Fibroblast of gingiva (primary cell): ENCODE data around the gene C11orf65.

Experiments
- DNase-seq: peaks from one replicate; pipeline ENCODE4 v3.0.0-alpha.2; 2011; ENCODE audit warnings: low read depth

C11orf65 gene, protein sequence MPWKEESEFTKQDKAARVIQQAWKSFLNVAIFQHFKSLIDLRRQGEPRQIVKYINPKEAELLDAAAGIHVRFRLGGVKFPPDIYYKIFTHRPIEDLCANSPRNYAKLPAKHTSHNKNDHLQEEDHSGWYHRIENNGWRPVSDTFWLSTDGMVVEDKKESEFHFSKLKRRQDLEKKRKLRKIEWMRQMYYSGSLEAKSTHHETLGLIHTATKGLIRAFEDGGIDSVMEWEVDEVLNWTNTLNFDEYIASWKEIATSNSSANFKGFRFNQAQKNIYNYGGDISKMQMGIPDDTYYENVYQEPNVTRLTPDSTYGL

DNA sequence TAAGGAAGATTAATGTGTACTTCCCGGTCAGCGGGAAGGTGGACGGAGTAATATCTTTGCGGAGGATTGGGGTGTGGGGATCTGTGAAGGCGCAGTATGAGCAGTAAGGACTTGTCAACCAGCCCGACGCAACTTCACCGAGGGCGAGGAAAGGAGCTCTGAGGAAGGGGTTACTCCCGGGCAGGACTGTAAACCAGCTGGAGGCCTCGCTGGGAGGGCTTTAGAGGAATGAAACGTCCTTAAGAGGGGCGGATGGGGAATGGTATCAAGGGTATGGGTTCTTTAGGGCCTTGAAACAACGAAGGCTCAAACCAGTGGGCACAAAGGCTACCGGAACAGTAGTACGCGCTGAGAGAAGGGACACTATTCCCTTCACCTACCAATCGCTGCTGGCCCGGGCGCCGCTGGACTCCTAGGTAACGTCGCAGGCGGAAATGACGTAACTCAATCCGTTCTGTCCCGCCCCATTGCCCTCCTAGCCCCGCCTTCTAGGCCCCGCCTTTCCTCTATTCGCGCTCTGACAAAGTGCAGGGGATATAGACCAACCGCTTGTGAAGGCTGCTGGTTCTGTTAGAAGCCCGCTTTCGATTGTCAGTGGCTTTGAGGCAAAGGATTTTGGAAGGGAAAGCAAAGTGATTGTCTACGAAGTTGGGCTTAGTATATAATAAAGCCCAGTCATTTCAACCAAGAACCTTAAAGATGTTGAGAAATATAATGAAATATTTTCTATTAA lies at the start of gene C11orf65:
Gene C11orf65, minus strand, starts transcription at position 439 of the 733 bp plus-strand sequence. CDS start 5,970 bp downstream, outside the sequence.
- DNase-seq, result peak; percentile 95

DNA sequence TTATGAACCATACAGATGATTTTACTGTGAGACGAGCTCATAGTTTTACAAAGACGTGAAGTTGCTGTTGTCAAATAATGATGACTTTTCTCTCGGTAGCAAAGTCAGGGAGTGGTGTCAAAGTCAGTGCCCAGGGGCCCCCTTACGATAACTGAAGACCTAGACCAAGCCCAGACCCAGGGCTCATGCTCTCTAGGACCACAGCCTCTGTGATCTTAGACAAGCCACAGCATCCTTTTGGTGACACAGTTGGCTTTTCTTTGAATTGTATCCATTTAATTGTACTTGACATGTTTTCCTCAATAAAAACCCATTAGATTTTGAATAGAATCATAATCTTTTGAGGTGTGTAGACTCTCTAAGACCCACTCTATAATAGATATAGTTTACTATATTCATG lies 48.8 kb upstream of the C11orf65 start:
- DNase-seq, result no peak

DNA sequence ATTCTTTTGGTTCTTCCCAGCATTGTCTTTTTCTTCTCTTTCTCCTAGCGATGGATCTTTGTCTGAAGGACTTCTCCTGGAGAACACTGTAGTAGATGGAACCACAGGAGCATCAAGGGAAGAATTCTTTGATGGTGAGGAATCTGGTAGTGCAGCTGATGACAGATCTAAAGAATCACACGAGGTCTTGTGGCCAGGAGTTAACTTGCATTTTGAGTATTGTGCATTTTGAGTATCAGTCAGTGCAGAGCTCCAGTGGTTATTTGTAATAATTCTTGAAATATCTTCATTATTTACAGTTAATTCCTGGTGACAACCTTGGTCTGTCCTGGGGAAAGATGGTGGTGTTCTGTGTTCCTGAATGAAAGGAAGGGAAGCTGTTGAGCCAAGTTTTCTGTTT lies 45.4 kb upstream of the C11orf65 start:
- DNase-seq, result no peak

DNA sequence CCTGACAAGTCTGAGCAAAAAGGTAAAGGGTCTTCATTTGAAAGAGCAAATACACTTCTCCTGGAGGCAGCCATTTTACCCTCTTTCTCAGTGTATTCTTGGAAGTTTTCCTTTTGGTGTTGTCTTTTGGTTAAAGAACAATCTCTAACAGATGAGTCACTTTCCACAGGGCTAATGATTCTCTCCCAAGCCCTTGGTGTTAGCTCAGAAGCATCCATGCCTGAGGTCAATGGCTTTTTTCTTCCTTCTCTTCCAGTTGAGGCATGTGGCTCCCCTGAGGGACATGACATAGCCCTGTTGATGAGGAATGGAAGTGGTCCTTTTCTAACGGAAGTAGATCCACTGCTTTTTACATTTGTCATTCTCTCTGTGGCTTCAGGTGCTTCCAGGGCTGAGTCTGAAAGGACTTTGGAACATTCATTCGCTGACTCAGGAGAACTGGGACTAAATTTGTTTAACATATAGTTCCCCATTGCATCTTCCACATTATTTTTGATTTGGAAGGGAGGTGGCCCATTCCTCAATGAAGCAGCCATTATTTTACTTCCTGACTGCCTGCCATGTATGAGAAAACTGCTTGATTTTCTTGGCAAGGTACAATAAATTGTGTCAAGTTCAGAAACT lies 44.6 kb upstream of the C11orf65 start:
- peak; percentile 42 for DNase-seq

DNA sequence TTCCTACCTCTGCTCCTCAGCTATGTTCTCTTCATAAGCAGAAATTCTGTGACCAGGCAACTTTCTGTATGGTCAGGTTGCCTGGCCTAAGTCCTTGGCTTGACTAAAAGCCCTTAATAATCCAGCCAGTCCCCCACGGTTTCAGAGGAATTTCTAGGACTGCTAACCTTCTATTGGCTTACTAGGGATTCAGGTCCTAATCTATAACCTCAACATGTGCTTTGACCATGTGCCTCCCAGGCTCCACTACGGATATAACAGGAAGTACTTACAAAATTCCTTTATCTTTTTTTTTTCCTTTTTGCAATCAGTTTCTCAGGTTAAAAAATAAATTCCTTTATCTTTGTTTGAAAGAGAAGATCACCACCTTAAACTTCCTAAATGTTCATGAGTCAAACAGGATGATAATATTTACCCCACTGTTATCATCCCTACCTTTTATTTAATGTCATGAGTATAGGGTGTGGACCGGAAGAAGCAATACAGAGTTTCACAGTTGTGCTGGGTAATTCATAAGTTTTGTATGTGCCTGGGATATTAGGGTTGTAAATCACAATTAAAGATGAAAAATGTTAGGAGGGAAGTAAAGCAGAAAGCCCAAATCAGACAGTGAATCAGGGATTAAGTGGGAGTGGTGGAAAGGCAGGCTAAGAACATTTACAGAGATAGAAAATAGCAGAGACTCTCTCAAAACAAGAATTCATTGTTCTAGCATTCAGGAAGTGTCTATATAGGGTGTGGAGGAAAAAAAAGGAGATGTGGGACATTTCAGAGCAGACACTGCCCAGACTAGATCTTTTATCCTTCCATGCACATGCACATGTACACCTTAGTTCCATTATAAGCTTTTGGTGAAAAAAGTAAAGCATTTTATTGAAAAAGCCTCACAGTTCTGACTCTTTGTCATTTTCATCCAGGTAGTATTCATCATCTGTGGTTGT lies 41.6 kb upstream of the C11orf65 start:
- DNase-seq, result no peak

DNA sequence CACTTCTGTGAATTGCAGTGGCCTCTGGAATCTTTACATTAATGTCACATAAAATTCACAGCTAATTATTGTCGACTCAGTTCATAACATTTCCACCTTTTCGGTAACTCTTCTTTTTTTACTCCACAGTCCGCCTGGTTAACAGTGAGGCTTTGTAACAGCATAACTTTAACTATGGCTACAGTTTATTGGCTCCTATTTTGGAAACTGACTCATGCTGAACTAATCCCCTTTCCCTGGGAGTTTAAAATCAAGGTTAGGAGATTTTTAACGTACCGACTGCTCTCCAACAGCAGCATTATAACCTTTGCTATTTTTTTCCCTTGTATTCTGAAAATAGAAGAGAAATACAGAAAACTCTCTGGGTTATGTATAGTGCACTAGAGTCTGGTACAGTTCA lies 34.1 kb upstream of the C11orf65 start:
- no peak for DNase-seq

DNA sequence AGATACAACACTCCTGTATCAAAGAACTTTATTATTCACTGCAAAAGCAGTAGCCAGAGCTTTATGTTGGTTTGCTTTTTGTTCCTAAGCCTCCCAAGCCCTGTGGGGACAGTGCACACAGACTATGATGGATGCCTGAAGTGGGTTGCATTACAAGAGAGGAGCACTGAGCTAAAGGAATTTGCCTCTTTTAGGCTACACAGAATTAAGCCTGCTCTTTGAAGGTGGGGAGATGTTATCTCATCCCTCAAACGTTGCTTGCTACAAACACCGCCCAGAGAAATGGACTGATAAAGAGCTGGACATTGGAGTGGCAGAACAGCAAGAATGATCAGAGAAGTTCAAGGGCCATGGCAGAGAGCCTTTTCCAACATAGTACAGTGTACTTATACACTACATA lies 33.4 kb upstream of the C11orf65 start:
- no peak for DNase-seq

DNA sequence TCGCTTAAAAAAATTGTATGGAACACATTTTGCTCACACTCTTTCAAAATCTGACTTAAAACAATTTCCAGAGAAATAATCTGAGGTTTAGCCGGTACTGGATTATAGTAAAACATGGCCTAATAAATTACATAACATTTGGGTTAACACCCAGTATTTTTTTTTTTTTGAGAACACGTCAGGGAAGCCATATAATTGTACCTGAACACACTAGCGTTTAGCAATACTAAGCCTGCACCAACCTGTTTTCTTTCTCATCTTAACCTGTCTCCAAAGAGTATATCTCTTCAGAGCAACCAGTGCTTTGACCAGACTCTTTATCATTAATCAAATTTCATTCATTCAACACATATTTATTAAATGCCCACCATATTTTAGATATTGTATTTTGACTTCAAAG lies 32.8 kb upstream of the C11orf65 start:
- no peak for DNase-seq

DNA sequence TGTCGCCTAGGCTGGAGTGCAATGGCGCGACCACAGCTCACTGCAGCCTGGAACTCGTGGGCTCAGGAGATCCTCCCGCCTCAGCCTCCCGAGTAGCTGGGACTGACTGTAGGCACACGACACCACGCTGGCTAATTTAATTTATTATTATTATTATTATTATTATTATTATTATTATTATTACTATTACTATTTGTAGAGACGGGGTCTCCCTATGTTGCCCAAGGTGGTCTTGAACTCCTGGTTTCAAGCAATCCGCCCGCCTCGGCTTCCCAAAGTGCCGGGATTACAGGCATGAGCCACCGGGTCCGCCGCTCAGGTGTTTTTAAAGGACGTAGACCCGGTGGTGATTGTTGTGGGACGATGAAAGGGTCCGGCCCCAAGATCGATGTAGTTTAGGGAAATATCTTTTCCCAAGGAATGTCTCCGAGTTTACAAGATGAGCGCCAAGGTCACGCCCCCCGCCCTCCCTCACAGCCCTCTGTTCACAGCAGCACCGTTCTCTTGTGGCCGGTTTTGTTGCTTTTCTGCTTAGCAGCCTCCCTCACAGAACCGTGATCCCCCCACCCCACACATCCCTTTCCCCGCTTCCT lies 31.6 kb upstream of the C11orf65 start:
- no peak for DNase-seq

DNA sequence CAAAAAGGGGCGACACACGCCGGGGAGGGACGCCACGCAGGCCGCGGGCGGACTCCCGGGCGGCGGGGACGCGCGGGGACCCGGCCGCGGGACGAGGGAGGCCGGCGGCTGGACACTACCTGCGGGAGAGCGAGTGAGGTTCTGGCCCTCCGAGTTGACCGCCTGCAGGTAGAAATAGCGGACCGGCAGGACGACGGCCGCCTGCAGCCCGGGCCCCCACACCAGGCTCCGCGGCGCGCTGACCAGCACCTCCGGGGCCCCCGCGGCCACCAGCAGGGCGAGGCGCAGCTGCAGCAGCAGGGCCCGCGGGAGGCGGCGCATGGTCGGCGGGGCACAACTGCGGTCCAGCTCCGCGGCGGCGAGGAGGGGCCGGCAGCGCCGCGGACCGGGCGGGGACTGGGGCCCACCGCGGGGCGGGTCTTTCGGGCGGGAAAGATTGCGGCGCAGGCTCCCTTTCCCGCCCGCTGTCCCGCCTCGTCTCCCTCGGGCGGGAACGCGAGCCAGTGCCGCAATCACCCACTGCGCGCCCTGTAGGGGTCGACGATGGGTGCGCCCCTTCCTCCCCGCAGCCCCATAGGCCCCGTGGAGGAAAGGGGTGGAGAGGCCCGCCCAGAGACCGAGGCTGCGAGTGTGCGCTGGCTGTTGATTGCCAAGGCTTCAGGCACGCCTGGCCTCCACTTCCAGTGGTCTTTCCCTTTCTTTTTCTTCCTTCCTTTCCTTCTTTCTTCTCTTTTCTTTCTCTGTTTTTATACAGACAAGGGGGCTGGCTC lies 30.9 kb upstream of the C11orf65 start, which contains the start of gene POGLUT3:
Gene POGLUT3, minus strand, starts transcription at position 339 of the 770 bp plus-strand sequence. Its CDS starts 18 bp downstream, at position 321.
- peak; percentile 49 for DNase-seq

DNA sequence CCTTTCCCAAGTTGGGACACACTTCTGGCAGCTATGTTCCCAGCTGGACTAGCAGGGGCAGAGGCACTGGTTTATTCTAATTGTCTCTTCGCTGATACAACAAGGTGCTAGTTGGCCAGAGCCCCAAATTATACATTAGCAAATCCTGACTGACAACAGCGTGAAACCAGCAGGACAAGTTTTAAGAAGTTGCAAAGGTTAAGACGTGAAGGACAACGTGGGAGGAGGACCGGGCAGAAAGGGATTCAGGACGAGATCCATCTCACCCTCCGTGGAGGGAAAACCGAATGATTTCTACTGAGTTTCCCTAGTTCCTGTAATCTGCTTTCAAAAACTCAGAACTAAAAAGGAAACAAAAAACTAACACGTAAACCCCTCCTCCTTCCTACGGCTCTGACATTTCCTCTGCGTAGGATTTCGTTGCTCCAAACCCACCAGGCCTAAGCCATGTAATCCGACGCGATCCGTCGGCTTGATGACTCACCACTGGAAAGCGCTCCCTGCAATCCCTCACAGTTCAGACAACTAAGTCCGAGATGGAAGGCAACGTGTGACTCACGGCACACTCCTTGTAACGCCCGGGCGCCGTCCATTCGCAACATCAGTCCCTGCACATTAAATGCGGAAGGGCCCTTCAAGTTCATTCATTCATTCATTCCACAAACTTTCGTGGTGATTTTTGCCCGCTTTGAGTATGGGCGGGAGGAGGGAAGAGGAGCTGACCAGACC lies 30.2 kb upstream of the C11orf65 start:
- peak; percentile 98 for DNase-seq

DNA sequence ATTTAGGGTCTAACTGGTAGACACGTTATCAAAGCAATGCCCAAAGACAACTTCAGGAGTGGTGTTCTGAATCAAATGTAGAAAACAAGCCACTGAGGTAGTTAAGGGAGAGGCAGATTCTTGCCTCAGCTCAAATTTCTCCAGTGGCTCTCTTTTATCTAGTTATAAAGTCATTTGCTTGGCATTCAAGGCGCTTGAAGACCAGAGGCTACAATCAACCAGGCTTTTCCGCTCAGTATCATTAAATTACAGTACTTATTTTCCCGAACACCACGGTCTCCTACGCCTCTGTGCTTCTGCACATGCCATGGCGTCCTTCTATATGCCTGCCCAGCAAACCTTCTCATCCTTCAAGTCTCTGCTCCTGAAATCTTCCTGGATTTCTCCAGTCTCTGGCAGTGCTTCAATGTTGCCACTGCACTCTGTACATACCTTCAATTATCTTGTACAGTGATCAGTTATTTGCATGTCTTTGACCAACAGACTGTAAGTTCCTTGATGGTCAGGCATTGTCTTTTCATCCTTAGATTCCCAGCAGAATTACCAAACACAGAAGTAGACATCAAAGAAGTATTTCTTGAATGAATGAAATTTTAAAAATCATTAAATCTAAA lies 29.4 kb upstream of the C11orf65 start:
- DNase-seq, result peak; percentile 6

DNA sequence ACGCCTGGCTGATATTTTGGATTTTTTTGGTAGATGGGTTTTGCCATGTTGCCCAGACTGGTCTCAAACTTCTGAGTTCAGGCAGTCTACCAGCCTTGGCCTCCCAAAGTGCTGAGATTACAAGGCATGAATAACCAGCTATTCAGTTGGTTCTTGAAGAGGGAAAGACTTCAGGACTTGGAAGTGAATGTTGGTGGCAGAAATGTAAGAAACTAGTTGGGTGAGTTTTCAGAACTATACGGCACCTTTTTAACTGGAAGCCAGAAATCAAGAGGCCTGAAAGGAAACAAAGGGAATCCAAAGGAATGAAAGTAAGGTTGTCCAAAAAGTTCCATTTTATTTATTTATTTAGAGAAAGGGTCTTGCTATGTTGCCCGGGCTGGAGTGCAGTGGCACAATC lies 28.0 kb upstream of the C11orf65 start:
- DNase-seq, result no peak

DNA sequence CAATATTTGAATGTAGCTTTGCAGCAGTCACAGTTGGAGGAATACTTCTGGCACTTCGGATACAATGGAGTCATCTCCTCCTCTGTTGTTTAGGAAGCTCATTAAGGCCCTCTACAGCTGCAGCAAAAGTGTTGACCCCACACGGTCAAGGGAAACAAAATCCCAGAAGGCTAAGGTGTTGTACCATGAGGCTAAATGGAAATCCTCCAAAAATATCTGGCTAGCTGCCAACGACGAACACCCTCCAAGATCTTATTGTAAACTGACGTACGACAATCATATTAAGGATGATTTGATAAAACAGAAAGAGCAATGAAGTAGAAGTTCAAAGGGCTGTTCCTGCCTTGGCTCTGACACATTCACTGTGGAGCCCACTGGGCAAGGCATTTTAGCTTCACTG lies 26.9 kb upstream of the C11orf65 start:
- DNase-seq, result no peak

DNA sequence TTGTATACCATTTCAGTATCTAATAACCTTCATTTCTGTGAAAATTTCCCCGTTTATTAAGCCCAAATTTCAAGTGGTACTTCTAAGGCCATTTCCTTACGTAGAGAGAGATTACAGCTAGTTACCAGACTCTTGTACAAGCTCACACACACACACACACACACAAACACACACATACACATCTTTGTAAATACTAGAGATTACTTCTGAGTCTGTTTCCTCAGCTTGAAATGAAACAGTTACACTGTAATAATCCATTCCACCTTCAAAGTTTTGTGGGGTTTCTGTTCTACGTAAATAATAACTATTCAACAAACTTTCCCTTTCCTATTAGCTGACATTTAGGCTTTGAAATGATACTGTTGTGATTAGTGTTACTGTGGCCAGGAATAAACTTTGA lies 24.6 kb upstream of the C11orf65 start:
- no peak for DNase-seq

DNA sequence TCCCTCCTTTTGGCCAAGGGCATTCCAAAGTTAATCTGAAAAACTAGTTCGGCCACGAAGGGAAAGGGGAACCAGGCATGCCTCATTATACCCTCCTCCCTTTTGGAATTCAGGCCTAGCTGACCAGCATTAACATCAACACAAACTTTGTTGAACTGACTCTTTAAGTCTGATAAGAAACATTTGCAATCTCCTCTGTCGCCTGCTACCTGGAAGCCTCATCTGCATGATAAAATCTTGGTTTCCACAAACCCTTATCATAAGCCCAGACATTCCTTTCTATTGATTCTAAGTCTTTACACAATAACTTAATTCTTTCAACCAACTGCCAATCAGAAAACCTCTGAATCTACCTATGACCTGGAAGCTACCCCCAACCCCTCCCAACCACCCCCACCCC lies 19.5 kb upstream of the C11orf65 start:
- DNase-seq, result no peak

DNA sequence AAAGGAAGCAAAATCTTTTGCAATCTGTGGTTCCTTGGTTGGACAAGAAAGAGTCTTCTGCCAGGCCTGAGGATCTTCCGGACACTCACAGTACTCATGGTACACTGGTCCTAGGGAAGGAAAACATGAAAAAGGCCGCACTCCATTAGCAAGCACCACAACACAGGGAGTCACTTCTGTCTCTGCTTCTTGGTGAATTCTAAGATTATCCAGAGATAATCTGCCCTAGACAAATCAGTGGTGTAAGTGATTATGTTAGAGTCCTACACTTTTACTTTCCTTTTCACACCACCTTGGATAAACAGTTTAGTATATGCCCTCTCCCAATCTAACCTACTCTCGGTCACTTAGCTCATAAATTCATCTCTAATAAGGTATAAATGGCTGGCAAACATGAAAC lies 19.0 kb upstream of the C11orf65 start:
- DNase-seq, result no peak

DNA sequence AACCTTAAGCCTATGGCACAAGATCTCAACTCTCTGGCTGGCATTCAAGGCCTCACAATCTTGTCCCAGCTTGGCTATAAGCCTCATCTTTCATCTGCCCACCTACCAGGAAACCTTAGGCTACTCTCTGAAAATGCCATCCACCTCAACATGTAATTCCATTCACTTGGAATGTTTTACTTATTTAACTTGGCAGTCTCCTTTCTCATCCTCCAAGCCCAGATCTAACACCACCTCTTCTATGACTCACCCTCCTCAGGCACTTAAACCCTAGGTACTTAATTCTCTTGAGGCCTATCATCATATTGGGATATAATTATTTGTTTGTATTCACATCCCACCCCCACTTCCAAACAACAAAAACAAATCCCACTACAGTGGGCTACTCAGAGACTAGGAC lies 15.8 kb upstream of the C11orf65 start:
- DNase-seq, result no peak

DNA sequence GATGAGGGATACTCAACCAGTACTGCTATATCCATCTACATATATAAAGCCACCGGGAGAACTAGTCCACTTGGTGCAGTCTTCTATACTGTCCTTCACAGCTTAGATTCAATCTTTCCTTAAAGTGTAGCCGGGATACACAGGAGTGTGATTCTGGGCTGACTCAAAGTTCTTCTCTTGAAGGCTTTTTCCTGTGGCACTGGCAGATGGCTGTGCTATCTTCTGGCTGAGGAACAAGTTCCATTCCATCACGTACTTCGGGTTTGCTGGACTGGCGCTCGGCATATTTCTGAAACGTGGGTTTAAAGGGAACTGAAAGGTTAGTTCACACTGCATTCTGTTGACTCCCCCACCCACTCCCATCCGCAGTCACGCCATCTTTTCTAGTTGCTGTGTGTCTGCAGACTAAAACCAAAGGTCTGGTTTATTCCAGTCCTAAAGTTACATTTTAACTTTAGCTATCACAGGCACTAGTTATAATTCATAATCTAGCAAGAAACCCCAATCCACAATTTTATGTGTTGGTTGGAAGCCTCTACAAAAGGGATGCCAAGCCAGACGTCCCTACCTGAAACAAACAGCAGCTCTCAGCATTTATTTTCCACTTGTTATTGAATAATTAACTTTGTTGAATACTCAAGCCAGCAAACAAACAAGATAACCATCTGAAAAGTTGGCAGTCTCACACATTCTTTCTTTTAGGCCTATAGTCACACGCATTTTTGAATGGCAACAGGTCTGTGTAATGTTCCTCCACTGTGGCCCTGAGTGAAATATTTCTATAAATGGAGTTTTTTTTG lies 7.5 kb upstream of the C11orf65 start:
- DNase-seq, result no peak
